ENCODE measurements around the gene SLC16A14.

DNA sequence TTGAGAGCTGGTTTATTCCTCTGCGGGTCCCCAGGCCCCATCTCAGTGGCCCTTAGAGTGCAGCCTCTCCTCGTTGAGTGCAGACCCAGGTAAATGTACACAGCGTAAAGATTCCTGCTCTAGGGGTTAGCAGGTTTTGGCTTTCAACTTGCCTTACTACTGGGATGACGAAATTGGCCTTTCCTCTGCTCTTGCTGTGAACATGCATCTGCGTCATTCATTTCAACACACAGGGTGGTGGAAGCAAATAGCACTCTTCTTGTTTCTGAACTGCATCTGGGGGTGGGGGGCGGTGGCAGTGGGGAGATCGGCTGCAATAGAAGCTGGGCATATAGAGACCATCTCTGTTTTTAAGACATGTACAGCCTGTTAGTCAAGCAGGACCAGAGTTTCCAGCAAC is 16.5 kb upstream of the SLC16A14 start:
- TF ChIP-seq ESRRA (IDR thresholded peaks at IDR 0.05; ENCODE audit: low read length) (no peak), SP1 (IDR thresholded peaks at IDR 0.05; ENCODE audit: low read depth, low read length) (no peak), BRCA1 (IDR thresholded peaks at IDR 0.05; ENCODE audit: low read depth, low read length) (no peak), YY1 (IDR thresholded peaks at IDR 0.05; ENCODE audit: low read depth, low read length) (no peak), NR2C2 (IDR thresholded peaks at IDR 0.05; ENCODE audit: borderline replicate concordance, control insufficient read depth, insufficient read length, low read depth) (no peak)
- TF ChIP-seq, protein P1, sequence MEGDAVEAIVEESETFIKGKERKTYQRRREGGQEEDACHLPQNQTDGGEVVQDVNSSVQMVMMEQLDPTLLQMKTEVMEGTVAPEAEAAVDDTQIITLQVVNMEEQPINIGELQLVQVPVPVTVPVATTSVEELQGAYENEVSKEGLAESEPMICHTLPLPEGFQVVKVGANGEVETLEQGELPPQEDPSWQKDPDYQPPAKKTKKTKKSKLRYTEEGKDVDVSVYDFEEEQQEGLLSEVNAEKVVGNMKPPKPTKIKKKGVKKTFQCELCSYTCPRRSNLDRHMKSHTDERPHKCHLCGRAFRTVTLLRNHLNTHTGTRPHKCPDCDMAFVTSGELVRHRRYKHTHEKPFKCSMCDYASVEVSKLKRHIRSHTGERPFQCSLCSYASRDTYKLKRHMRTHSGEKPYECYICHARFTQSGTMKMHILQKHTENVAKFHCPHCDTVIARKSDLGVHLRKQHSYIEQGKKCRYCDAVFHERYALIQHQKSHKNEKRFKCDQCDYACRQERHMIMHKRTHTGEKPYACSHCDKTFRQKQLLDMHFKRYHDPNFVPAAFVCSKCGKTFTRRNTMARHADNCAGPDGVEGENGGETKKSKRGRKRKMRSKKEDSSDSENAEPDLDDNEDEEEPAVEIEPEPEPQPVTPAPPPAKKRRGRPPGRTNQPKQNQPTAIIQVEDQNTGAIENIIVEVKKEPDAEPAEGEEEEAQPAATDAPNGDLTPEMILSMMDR (IDR thresholded peaks at IDR 0.05 in 2 of 3, conservative IDR thresholded peaks at IDR 0.05 in 1 of 3; ENCODE audit: control insufficient read depth in 2 of 3, extremely low read depth in 1 of 3, insufficient read depth in 1 of 3, low read depth in 3 of 3, low read length in 3 of 3): no peak

Measured in GM12878 (cell line).